HepG2 (cell line): Measurements from ENCODE around the gene TARBP2. TPM values are rescaled to one million over a fixed set of nuclear protein-coding genes. Genes with fewer than 3 reads are reported as not detected.

Experiments
- ARNTL ChIP-seq: sonication (generic); formaldehyde crosslinking; IDR thresholded peaks from 2 replicates; pipeline ENCODE4 v1.4.0; 2020; ENCODE audit warnings: mild to moderate bottlenecking, missing genetic modification reagents
- FOSL2 ChIP-seq: sonication (generic); formaldehyde crosslinking; IDR thresholded peaks from 2 replicates; pipeline ENCODE4 v1.4.0; 2020; ENCODE audit warnings: missing genetic modification reagents
- HMGA1 ChIP-seq: sonication (generic); formaldehyde crosslinking; conservative IDR thresholded peaks from 2 replicates; pipeline ENCODE4 v1.4.0; 2020; ENCODE audit warnings: missing genetic modification reagents
- HNRNPL ChIP-seq: fragments of 200-400 bp; formaldehyde crosslinking; IDR thresholded peaks from 2 replicates; pipeline ENCODE4 v1.6.1; 2017; ENCODE audit warnings: mild to moderate bottlenecking, low read depth, low read length
- KDM2A ChIP-seq: sonication (generic); formaldehyde crosslinking; IDR thresholded peaks from 2 replicates; pipeline ENCODE4 v1.4.0; 2020; ENCODE audit warnings: low read depth, missing genetic modification reagents, borderline replicate concordance
- MTA3 ChIP-seq: sonication (generic); formaldehyde crosslinking; IDR thresholded peaks from 2 replicates; pipeline ENCODE4 v1.4.0; 2020; ENCODE audit warnings: missing genetic modification reagents
- TGIF2 ChIP-seq: IDR thresholded peaks from 2 replicates; pipeline ENCODE4 v1.6.1; 2016; ENCODE audit warnings: control low read depth, missing compliant biosample characterization
- YY1 ChIP-seq: IDR thresholded peaks from 2 replicates; pipeline ENCODE4 v1.6.1; 2011; ENCODE audit warnings: low read length, low read depth, moderate library complexity, mild to moderate bottlenecking; ENCODE audit not compliant: insufficient read depth, insufficient replicate concordance
- ZBTB7B ChIP-seq: sonication (generic); formaldehyde crosslinking; IDR thresholded peaks from 2 replicates; pipeline ENCODE4 v1.4.0; 2020; ENCODE audit warnings: missing genetic modification reagents
- ZFY ChIP-seq: sonication (generic); formaldehyde crosslinking; IDR thresholded peaks from 2 replicates; pipeline ENCODE4 v1.4.0; 2020; ENCODE audit warnings: missing genetic modification reagents
- ZNF337 ChIP-seq: sonication (generic); formaldehyde crosslinking; IDR thresholded peaks from 2 replicates; pipeline ENCODE4 v1.5.1; 2020; ENCODE audit warnings: missing genetic modification reagents, low read depth, mild to moderate bottlenecking, borderline replicate concordance
- ZNF607 ChIP-seq: sonication (generic); formaldehyde crosslinking; IDR thresholded peaks from 2 replicates; pipeline ENCODE4 v1.5.1; 2020; ENCODE audit warnings: missing genetic modification reagents, mild to moderate bottlenecking, borderline replicate concordance
- ZNF839 ChIP-seq: sonication (generic); formaldehyde crosslinking; IDR thresholded peaks from 2 replicates; pipeline ENCODE4 v1.4.0; 2020; ENCODE audit warnings: missing genetic modification reagents, mild to moderate bottlenecking, borderline replicate concordance
- ZSCAN25 ChIP-seq: sonication (generic); formaldehyde crosslinking; IDR thresholded peaks from 2 replicates; pipeline ENCODE4 v1.8.0; 2022; ENCODE audit warnings: mild to moderate bottlenecking, missing genetic modification reagents
- ZSCAN30 ChIP-seq: sonication (generic); formaldehyde crosslinking; IDR thresholded peaks from 2 replicates; pipeline ENCODE4 v1.5.0; 2020; ENCODE audit warnings: mild to moderate bottlenecking, missing genetic modification reagents
- polyA plus RNA-seq, 8 experiments: library from polyadenylated mRNA; depleted of rRNA in 3 of 8; stranded (reverse) in 7 of 8; unstranded in 1 of 8; fragments of >200 nt; fragmentation: Illumina TruSeq in 4 of 8; extraction: Trizol in 4 of 8; gene quantifications; 2 replicates each; pipeline versions ENCODE4 v1.2.1 to v1.2.3, GENCODE V29; 2011 to 2016; ENCODE audit warnings: low read depth in 4 of 8, missing spikeins in 1 of 8, mixed read lengths in 1 of 8; ENCODE audit not compliant: insufficient read depth in 1 of 8
- total RNA-seq, 5 experiments: library from RNA; depleted of rRNA; stranded (reverse); fragments of >200 nt; fragmentation: Illumina TruSeq; extraction: Trizol; gene quantifications; 2 replicates each; pipeline ENCODE4 v1.2.3, GENCODE V29; 2016; ENCODE audit warnings: low read depth in 1 of 5
- TF ChIP-seq, protein P1 (sequence below): sonication (generic); formaldehyde crosslinking; IDR thresholded peaks from 2 replicates; pipeline ENCODE4 v1.5.1; 2020; ENCODE audit warnings: missing genetic modification reagents, mild to moderate bottlenecking, borderline replicate concordance
- TF ChIP-seq, protein P2 (sequence below): IDR thresholded peaks from 2 replicates; pipeline ENCODE4 v1.6.1; 2016; ENCODE audit warnings: missing genetic modification reagents, missing compliant biosample characterization
- TF ChIP-seq, protein P3 (sequence below): sonication (generic); formaldehyde crosslinking; IDR thresholded peaks from 2 replicates; pipeline ENCODE4 v1.8.0; 2022; ENCODE audit warnings: mild to moderate bottlenecking, missing genetic modification reagents
- TF ChIP-seq, protein P4 (sequence below): sonication (generic); formaldehyde crosslinking; IDR thresholded peaks from 2 replicates; pipeline ENCODE4 v1.5.0; 2020; ENCODE audit warnings: missing genetic modification reagents
- TF ChIP-seq, protein P5 (sequence below): sonication (generic); formaldehyde crosslinking; IDR thresholded peaks from 2 replicates; pipeline ENCODE4 v1.4.0; 2020; ENCODE audit warnings: mild to moderate bottlenecking, missing genetic modification reagents
- TF ChIP-seq, protein P6 (sequence below): sonication (generic); formaldehyde crosslinking; IDR thresholded peaks from 2 replicates; pipeline ENCODE4 v1.4.0; 2020; ENCODE audit warnings: missing genetic modification reagents, borderline replicate concordance

The TARBP2 gene
- total and polyA plus RNA-seq, 2 of the 13 experiments (the other 11 are each of a cell fraction or from before 2014, with no cell fraction given) = 47.0 to 55.5 TPM

DNA sequence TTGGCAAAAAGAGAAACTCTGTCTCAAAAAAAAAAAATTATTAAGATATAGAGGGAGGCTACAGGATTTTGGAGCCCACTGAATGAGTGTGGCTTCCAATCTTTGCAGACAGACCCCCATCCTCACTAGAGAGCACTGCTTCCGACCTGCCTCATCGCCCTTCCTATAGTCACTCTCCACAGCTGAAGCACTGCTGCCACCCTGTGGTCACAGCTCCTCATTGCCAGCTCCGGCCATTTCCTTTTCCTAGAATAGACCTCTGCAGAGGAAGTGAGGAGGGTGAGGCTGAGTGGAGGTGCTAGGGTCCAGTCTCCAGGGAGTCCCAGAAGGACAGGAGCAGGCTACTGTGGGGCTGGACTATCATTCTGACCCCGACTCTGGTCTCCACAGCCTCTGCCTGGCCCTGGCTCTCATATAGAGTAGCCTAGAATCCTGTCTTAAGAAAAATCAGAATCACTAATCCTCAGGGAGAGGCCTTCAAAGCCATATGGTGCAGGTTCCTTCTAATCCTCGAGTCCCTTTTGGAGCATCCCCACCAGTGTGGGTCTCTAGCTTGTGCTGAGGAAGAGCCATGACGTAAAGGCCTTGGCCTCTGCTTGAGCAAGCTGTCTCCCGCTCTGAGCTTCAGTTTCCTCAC is 7.6 kb downstream of the TARBP2 start (continued):
- TF ChIP-seq KDM2A (CRISPR knock-in tag) = peak; percentile 67; the same call in 1 of the 2 replicates
- no peak for TF ChIP-seq ZNF839
- TF ChIP-seq HMGA1 (CRISPR knock-in tag) = no peak
- TF ChIP-seq MTA3 (CRISPR knock-in tag) = no peak
- no peak for TF ChIP-seq ZNF607 (CRISPR knock-in tag)
- TF ChIP-seq ZSCAN30 (CRISPR knock-in tag) = no peak
- TF ChIP-seq ZNF337 (CRISPR knock-in tag) = no peak
- TF ChIP-seq, protein P1, sequence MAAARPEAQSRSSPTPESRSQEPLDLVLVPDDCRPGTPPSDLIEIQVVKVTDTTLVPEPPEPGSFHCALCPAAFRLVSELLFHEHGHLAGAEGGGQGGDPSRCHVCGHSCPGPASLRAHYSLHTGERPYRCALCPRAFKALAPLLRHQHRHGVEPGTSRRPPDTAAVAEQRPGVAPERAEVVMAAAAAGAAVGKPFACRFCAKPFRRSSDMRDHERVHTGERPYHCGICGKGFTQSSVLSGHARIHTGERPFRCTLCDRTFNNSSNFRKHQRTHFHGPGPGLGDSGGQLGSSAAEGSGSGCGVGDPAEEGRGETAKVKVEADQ (CRISPR knock-in tag) = no peak
- TF ChIP-seq, protein P2, sequence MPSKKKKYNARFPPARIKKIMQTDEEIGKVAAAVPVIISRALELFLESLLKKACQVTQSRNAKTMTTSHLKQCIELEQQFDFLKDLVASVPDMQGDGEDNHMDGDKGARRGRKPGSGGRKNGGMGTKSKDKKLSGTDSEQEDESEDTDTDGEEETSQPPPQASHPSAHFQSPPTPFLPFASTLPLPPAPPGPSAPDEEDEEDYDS (CRISPR knock-in tag) = 0 out of 2 replicates have a peak, but pooled peaks have one; percentile 34
- TF ChIP-seq ZSCAN25 (CRISPR knock-in tag) = no peak
- TF ChIP-seq, protein P3, sequence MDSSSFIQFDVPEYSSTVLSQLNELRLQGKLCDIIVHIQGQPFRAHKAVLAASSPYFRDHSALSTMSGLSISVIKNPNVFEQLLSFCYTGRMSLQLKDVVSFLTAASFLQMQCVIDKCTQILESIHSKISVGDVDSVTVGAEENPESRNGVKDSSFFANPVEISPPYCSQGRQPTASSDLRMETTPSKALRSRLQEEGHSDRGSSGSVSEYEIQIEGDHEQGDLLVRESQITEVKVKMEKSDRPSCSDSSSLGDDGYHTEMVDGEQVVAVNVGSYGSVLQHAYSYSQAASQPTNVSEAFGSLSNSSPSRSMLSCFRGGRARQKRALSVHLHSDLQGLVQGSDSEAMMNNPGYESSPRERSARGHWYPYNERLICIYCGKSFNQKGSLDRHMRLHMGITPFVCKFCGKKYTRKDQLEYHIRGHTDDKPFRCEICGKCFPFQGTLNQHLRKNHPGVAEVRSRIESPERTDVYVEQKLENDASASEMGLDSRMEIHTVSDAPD = no peak
- TF ChIP-seq ARNTL (CRISPR knock-in tag) = no peak
- no peak for TF ChIP-seq TGIF2 (CRISPR knock-in tag)
- TF ChIP-seq ZFY (CRISPR knock-in tag) = no peak
- no peak for TF ChIP-seq FOSL2 (CRISPR knock-in tag)
- TF ChIP-seq, protein P4, sequence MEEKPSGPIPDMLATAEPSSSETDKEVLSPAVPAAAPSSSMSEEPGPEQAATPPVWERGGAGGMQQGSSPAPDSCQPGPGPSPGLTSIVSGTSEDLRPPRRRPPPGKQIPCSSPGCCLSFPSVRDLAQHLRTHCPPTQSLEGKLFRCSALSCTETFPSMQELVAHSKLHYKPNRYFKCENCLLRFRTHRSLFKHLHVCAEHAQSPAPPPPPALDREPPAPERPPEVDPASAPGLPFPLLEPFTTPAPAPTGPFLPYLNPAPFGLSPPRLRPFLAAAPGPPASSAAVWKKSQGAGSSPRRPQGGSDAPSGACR = no peak
- TF ChIP-seq HNRNPL = no peak
- no peak for TF ChIP-seq ZBTB7B (CRISPR knock-in tag)
- TF ChIP-seq, protein P5, sequence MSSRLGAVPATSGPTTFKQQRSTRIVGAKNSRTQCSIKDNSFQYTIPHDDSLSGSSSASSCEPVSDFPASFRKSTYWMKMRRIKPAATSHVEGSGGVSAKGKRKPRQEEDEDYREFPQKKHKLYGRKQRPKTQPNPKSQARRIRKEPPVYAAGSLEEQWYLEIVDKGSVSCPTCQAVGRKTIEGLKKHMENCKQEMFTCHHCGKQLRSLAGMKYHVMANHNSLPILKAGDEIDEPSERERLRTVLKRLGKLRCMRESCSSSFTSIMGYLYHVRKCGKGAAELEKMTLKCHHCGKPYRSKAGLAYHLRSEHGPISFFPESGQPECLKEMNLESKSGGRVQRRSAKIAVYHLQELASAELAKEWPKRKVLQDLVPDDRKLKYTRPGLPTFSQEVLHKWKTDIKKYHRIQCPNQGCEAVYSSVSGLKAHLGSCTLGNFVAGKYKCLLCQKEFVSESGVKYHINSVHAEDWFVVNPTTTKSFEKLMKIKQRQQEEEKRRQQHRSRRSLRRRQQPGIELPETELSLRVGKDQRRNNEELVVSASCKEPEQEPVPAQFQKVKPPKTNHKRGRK (CRISPR knock-in tag) = no peak
- TF ChIP-seq, protein P6, sequence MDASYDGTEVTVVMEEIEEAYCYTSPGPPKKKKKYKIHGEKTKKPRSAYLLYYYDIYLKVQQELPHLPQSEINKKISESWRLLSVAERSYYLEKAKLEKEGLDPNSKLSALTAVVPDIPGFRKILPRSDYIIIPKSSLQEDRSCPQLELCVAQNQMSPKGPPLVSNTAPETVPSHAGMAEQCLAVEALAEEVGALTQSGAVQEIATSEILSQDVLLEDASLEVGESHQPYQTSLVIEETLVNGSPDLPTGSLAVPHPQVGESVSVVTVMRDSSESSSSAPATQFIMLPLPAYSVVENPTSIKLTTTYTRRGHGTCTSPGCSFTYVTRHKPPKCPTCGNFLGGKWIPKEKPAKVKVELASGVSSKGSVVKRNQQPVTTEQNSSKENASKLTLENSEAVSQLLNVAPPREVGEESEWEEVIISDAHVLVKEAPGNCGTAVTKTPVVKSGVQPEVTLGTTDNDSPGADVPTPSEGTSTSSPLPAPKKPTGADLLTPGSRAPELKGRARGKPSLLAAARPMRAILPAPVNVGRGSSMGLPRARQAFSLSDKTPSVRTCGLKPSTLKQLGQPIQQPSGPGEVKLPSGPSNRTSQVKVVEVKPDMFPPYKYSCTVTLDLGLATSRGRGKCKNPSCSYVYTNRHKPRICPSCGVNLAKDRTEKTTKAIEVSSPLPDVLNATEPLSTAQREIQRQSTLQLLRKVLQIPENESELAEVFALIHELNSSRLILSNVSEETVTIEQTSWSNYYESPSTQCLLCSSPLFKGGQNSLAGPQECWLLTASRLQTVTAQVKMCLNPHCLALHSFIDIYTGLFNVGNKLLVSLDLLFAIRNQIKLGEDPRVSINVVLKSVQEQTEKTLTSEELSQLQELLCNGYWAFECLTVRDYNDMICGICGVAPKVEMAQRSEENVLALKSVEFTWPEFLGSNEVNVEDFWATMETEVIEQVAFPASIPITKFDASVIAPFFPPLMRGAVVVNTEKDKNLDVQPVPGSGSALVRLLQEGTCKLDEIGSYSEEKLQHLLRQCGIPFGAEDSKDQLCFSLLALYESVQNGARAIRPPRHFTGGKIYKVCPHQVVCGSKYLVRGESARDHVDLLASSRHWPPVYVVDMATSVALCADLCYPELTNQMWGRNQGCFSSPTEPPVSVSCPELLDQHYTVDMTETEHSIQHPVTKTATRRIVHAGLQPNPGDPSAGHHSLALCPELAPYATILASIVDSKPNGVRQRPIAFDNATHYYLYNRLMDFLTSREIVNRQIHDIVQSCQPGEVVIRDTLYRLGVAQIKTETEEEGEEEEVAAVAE (CRISPR knock-in tag) = no peak
- peak; percentile 60 for TF ChIP-seq YY1
